ENCODE results near the gene TNFRSF19. TPM values are rescaled to one million over a fixed set of nuclear protein-coding genes. Genes with fewer than 3 reads are reported as not detected.

Gene TNFRSF19
- total RNA-seq, 4 donors from 2014 or later = 4.9 to 9.2 (median 7.7) TPM

DNA sequence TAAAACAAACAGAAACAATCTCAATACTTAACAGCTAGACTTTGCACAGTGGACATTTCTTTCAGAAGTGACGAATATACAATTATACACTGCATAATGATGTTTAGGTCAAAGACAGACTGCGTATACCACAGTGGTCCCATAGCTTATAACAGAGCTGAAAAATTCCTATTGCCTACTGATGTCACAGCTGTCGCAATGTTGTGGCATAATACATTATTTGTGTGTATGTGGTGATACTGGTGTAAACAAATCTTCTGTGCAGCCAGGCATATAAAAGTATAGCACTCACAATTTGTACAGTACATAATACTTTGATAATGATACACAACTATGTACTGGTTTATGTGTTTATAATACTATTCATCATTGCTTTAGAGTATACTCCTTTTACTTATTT is 116.7 kb downstream of the TNFRSF19 start:
- WGBS, 2 donors = 93 to 95% methylated on average over 3 of the region's 3 CpGs
- intact Hi-C loops (cut with DNase I) = no loop called here
- H3K27ac ChIP-seq = no peak overlapping the region
- no peak for TF ChIP-seq POLR2A (IDR thresholded peaks at IDR 0.05)
- TF ChIP-seq, protein P1, sequence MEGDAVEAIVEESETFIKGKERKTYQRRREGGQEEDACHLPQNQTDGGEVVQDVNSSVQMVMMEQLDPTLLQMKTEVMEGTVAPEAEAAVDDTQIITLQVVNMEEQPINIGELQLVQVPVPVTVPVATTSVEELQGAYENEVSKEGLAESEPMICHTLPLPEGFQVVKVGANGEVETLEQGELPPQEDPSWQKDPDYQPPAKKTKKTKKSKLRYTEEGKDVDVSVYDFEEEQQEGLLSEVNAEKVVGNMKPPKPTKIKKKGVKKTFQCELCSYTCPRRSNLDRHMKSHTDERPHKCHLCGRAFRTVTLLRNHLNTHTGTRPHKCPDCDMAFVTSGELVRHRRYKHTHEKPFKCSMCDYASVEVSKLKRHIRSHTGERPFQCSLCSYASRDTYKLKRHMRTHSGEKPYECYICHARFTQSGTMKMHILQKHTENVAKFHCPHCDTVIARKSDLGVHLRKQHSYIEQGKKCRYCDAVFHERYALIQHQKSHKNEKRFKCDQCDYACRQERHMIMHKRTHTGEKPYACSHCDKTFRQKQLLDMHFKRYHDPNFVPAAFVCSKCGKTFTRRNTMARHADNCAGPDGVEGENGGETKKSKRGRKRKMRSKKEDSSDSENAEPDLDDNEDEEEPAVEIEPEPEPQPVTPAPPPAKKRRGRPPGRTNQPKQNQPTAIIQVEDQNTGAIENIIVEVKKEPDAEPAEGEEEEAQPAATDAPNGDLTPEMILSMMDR (IDR thresholded peaks at IDR 0.05) = no peak
- H3K9me3 ChIP-seq = no peaks in the 10 kb centered on the region
- no peak overlapping the region for H3K4me3 ChIP-seq (replicated peaks in 1 of 3)
- DNase-seq = no peak
- H3K4me1 ChIP-seq = no peaks in the 10 kb centered on the region
- H3K27me3 ChIP-seq = no peaks in the 10 kb centered on the region
- H3K36me3 ChIP-seq = no peaks in the 10 kb centered on the region

- Histone ChIP-seq H3K4me3 (replicated peaks in 1 of 3) (no peak overlapping the region), H3K9me3 (no peaks in the 10 kb centered on the region), H3K27ac (no peak overlapping the region), H3K4me1 (no peaks in the 10 kb centered on the region), H3K27me3 (no peaks in the 10 kb centered on the region), H3K36me3 (no peaks in the 10 kb centered on the region)
- intact Hi-C loops (cut with DNase I) = no loop called here
- no peak for DNase-seq
- no peak for TF ChIP-seq POLR2A (IDR thresholded peaks at IDR 0.05)
- TF ChIP-seq, protein P1 (IDR thresholded peaks at IDR 0.05) = no peak
- WGBS, 2 donors = 82 to 88% methylated on average over 5 of the region's 5 CpGs
Observed at GRCh38 chr13:23687614-23688013, 117.4 kb downstream of the TNFRSF19 start.

DNA sequence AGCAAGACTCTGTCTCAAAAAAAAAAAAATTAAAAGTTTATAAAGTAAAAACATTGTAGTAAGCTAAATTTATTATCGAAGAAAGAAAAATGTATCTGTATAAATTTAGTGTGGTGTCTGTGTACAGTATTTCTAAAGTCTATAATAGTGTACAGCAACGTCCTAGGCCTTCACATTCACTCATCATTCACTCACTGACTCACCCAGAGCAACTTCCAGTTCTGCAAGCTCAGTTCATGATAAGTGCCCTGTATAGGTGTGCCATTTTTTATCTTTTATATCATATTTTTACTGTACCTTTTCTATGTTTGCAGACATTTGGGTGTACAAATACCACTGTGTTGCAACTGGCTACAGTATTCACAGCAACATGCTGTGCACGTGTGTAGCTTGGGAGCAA is 118.1 kb downstream of the TNFRSF19 start:
- Histone ChIP-seq H3K27me3 (no peaks in the 10 kb centered on the region), H3K27ac (no peak overlapping the region), H3K4me1 (no peaks in the 10 kb centered on the region), H3K4me3 (replicated peaks in 1 of 3) (no peak overlapping the region), H3K36me3 (no peaks in the 10 kb centered on the region), H3K9me3 (no peaks in the 10 kb centered on the region)
- TF ChIP-seq, protein P1 (IDR thresholded peaks at IDR 0.05) = no peak
- DNase-seq = no peak
- intact Hi-C loops (cut with DNase I) = no loop called here
- 89 to 92% methylated on average over 3 of the region's 3 CpGs for WGBS, 2 donors

DNA sequence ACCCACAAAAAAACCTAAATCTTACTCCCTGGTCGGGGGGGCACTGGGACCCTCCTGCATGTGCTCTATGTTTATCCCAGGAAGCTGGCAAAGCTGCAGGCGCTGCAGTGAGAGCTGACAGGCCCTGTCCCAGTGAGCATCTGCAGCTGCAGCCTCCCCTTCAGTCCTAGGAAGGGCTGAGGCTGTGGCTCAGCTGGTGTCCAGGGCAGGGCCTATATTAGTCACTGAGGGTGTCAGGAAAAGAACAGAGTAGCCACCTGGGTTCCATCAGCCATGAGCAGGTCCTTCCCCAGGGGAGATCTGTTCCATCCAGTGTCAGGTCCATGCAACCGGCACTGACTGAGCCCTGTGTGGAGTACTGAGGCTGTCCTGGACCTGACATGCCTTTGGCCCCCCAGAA is 120.5 kb downstream of the TNFRSF19 start:
- TF ChIP-seq, protein P1 (IDR thresholded peaks at IDR 0.05) = no peak
- no peak for DNase-seq
- 83 to 89% methylated on average over 1 to 3 of the region's 3 CpGs for WGBS, 2 donors

GRCh38 chr13:23692816-23693215 is 122.6 kb downstream of the TNFRSF19 start:
- Histone ChIP-seq H3K4me3 (replicated peaks in 1 of 3) (no peak overlapping the region), H3K27me3 (no peaks in the 10 kb centered on the region), H3K36me3 (no peaks in the 10 kb centered on the region), H3K27ac (no peak overlapping the region), H3K4me1 (no peaks in the 10 kb centered on the region), H3K9me3 (no peaks in the 10 kb centered on the region)
- WGBS, 2 donors = 85 to 86% methylated on average over 3 of the region's 3 CpGs
- no peak for DNase-seq
- intact Hi-C loops (cut with DNase I) = no loop called here
- TF ChIP-seq, protein P1 (IDR thresholded peaks at IDR 0.05) = no peak
- TF ChIP-seq POLR2A (IDR thresholded peaks at IDR 0.05) = no peak

More for the DNA sequence above, 120.5 kb downstream of the TNFRSF19 start:
- no peak overlapping the region for H3K4me3 ChIP-seq (replicated peaks in 1 of 3)
- intact Hi-C loops (cut with DNase I) = no loop called here
- no peaks in the 10 kb centered on the region for H3K36me3 ChIP-seq
- H3K9me3 ChIP-seq = no peaks in the 10 kb centered on the region
- H3K4me1 ChIP-seq = no peaks in the 10 kb centered on the region
- no peaks in the 10 kb centered on the region for H3K27me3 ChIP-seq
- no peak overlapping the region for H3K27ac ChIP-seq

Measured in thyroid gland (tissue), 4 donors.